Mesendoderm (in vitro differentiated cells): ENCODE measurements around the gene NECAB3.

Experiments used
- DNase-seq: peaks from one replicate; pipeline ENCODE4 v3.0.0; 2013
- H2AK5ac ChIP-seq: 2 replicates; pipeline ENCODE4 v1.6.1; 2013; ENCODE audit warnings: low read length, inconsistent platforms
- H2BK120ac ChIP-seq: 2 replicates; pipeline ENCODE4 v1.6.1; 2013; ENCODE audit warnings: low read depth, mild to moderate bottlenecking, low read length, moderate library complexity, mixed read lengths
- H2BK15ac ChIP-seq: replicated peaks from 2 replicates; pipeline ENCODE4 v1.6.1; 2013; ENCODE audit warnings: low read depth, mild to moderate bottlenecking, moderate library complexity
- H2BK5ac ChIP-seq: 2 replicates; pipeline ENCODE4 v1.6.1; 2013; ENCODE audit warnings: low read length, inconsistent platforms
- H3K18ac ChIP-seq: 2 replicates; pipeline ENCODE4 v1.6.1; 2013; ENCODE audit warnings: mild to moderate bottlenecking, low read length, mixed read lengths
- H3K23ac ChIP-seq: one replicate; pipeline ENCODE4 v1.6.1; 2013; ENCODE audit warnings: low read length
- H3K27ac ChIP-seq: 2 replicates; pipeline ENCODE4 v1.5.1; 2013; ENCODE audit warnings: low read depth, mild to moderate bottlenecking, inconsistent platforms, low read length, moderate library complexity
- H3K27me3 ChIP-seq: 2 replicates; pipeline ENCODE4 v1.6.1; 2013; ENCODE audit warnings: low read length, control low read depth, mild to moderate bottlenecking, inconsistent platforms; ENCODE audit not compliant: insufficient read depth, poor library complexity
- H3K36me3 ChIP-seq: 2 replicates; pipeline ENCODE4 v1.6.1; 2013; ENCODE audit warnings: low read length, inconsistent platforms; ENCODE audit not compliant: control insufficient read depth, insufficient read depth
- H3K4ac ChIP-seq: one replicate; pipeline ENCODE4 v1.6.1; 2013; ENCODE audit warnings: low read depth, mild to moderate bottlenecking, low read length, moderate library complexity
- H3K4me1 ChIP-seq: 2 replicates; pipeline ENCODE4 v1.6.1; 2013; ENCODE audit warnings: low read depth, low read length, inconsistent platforms; ENCODE audit not compliant: control insufficient read depth
- H3K4me2 ChIP-seq: 2 replicates; pipeline ENCODE4 v1.6.1; 2013; ENCODE audit warnings: low read length
- H3K4me3 ChIP-seq: 2 replicates; pipeline ENCODE4 v1.5.1; 2013; ENCODE audit warnings: mild to moderate bottlenecking, low read length
- H3K56ac ChIP-seq: one replicate; pipeline ENCODE4 v1.6.1; 2013; ENCODE audit warnings: low read length
- H3K79me1 ChIP-seq: 2 replicates; pipeline ENCODE4 v1.6.1; 2013; ENCODE audit warnings: low read length, inconsistent platforms
- H3K79me2 ChIP-seq: 2 replicates; pipeline ENCODE4 v1.6.1; 2013; ENCODE audit warnings: mild to moderate bottlenecking, low read length; ENCODE audit not compliant: control insufficient read depth, insufficient read depth
- H3K9ac ChIP-seq: 2 replicates; pipeline ENCODE4 v1.6.1; 2013; ENCODE audit warnings: low read length, inconsistent platforms
- H4K5ac ChIP-seq: one replicate; pipeline ENCODE4 v1.6.1; 2013; ENCODE audit warnings: low read length
- H4K8ac ChIP-seq: one replicate; pipeline ENCODE4 v1.6.1; 2013; ENCODE audit warnings: low read depth, mild to moderate bottlenecking, control low read depth, low read length, moderate library complexity
- WGBS: extraction: QIAGEN DNeasy Blood & Tissue Kit; methylation state at CpG from one replicate; pipeline ENCODE4 v1.1.7; 2013; ENCODE audit warnings: low lambda C conversion rate, missing lambda C conversion rate; ENCODE audit not compliant: insufficient coverage; ENCODE audit errors: extremely low coverage; 5-methylcytosine and 5-hydroxymethylcytosine counted together

The NECAB3 gene

DNA sequence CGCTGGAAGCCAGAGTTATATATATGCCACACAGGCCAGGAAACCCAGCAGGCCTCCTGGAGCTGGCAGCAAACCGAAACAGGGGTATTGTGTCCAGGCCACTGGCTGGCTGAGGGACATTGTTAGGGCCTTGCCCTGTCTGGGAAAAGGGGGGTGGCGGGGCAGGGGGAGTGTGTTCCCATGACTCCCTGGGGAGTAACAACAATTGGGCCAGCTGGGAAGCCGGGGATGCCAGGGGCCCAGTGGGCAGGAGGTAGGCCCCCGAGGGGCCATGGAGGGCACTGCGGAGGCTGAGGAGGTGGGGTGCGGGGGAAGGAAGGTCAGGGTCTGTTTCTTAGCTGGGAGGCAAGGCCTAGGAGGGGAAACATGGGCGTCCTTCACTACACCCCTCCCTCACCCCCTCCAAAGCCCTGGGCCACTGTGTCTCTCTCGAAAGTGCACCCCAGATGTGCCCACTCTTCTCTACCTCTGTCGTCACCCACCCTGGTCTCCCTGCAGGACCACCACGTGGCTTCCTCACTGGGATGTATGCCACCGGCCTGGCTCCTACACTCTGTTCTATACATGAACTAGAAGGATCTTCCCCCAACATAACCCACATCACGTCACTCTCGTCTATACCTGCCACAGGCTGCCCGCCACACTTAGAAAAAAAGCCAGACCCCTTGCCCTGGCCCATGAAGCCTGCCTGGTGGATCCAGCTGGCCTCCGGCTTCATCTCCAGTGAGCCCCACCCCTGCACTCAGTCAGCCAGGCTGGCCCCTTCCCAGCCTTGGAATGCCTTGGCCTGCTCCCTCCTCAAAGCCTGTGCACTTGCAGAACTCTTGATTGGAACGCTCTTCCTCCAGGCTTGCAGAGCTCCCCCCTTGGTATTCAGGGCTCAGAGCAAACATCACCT is 19.8 kb upstream of the NECAB3 start:
- Histone ChIP-seq H3K4me1 (no peaks in the 10 kb centered on the region), H4K8ac (no peak overlapping the region), H2BK120ac (no peak overlapping the region), H2BK5ac (no peak overlapping the region), H2AK5ac (no peak overlapping the region), H3K79me2 (no peaks in the 10 kb centered on the region), H3K4me3 (no peak overlapping the region), H3K27me3 (no peaks in the 10 kb centered on the region), H4K5ac (no peak overlapping the region), H3K18ac (no peak overlapping the region), H3K36me3 (no peaks in the 10 kb centered on the region), H3K4ac (no peak overlapping the region), H3K56ac (no peak overlapping the region), H3K27ac (no peak overlapping the region), H3K79me1 (no peaks in the 10 kb centered on the region), H3K23ac (no peak overlapping the region), H2BK15ac (no peak overlapping the region), H3K9ac (no peak overlapping the region), H3K4me2 (no peak overlapping the region)
- no peak for DNase-seq
- WGBS, result no CpG with 5 or more reads among the region's 17 CpGs

DNA sequence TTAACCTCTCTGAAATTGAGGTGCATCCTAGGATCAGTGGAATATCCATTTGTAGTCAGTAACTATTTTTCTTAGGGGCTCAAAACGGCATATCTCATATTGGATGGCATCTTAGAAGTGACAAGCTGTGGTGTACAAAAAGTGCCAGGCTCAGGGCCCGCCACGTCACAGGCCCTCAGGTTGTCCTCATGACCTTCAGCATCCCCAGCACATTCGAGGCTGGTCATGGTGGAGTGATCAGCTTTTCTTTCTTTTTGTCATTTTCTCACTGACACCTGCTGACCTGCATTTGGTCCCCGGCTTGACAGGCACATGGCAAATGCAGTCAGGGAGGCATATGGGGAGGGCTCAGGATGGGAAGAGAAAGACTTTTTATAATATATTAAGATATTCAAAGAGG is 19.1 kb upstream of the NECAB3 start:
- Histone ChIP-seq H3K79me1 (no peaks in the 10 kb centered on the region), H3K4me1 (no peaks in the 10 kb centered on the region), H3K9ac (no peak overlapping the region), H4K8ac (no peak overlapping the region), H3K79me2 (no peaks in the 10 kb centered on the region), H2BK120ac (no peak overlapping the region), H3K23ac (no peak overlapping the region), H3K36me3 (no peaks in the 10 kb centered on the region), H3K4ac (no peak overlapping the region), H2BK15ac (no peak overlapping the region), H3K4me2 (no peak overlapping the region), H3K27me3 (no peaks in the 10 kb centered on the region), H3K18ac (no peak overlapping the region), H2BK5ac (no peak overlapping the region), H2AK5ac (no peak overlapping the region), H3K4me3 (no peak overlapping the region), H3K56ac (no peak overlapping the region), H3K27ac (no peak overlapping the region), H4K5ac (no peak overlapping the region)
- no CpG with 5 or more reads among the region's 5 CpGs for WGBS
- no peak for DNase-seq

GRCh38 chr20:33689973-33690372 is 15.7 kb upstream of the NECAB3 start:
- no peak overlapping the region for H3K27ac ChIP-seq
- no CpG with 5 or more reads among the region's 4 CpGs for WGBS
- no peak for DNase-seq
- no peak overlapping the region for H3K56ac ChIP-seq
- H4K8ac ChIP-seq, result no peak overlapping the region
- no peaks in the 10 kb centered on the region for H3K79me1 ChIP-seq
- no peak overlapping the region for H3K4me2 ChIP-seq
- H3K36me3 ChIP-seq, result no peaks in the 10 kb centered on the region
- H2BK5ac ChIP-seq, result no peak overlapping the region
- H3K27me3 ChIP-seq, result no peaks in the 10 kb centered on the region
- peaks cover 5% of the 10 kb centered on the region for H3K4me1 ChIP-seq
- H3K4ac ChIP-seq, result no peak overlapping the region
- no peak overlapping the region for H3K18ac ChIP-seq
- no peak overlapping the region for H3K9ac ChIP-seq
- H3K23ac ChIP-seq, result no peak overlapping the region
- no peak overlapping the region for H4K5ac ChIP-seq
- H3K79me2 ChIP-seq, result peaks cover 7% of the 10 kb centered on the region
- H3K4me3 ChIP-seq, result no peak overlapping the region
- H2AK5ac ChIP-seq, result no peak overlapping the region
- no peak overlapping the region for H2BK120ac ChIP-seq
- no peak overlapping the region for H2BK15ac ChIP-seq

DNA sequence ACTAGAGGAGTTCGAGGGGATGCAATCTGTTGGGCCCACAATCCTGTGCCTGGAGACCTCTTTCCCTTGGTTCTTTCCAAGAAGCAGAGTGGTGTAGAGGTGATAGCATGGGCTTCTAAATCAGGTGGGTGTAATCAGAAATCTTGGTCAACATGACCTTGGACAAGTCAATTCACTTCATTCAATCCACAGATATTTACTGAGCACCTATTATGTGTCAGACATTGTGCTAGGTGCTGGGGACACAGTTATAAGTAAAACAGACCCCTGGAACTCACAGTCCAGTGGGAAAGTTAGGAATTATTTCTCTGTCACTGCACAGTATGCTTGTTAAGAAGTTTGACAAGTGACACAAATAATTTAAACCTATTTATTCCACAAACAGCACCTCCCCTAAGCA is 15.3 kb upstream of the NECAB3 start:
- Histone ChIP-seq H3K4me3 (no peak overlapping the region), H3K4ac (no peak overlapping the region), H3K4me2 (no peak overlapping the region), H2BK5ac (no peak overlapping the region), H3K27ac (no peak overlapping the region), H4K8ac (no peak overlapping the region), H2BK120ac (no peak overlapping the region), H3K18ac (no peak overlapping the region), H3K27me3 (no peaks in the 10 kb centered on the region), H3K9ac (no peak overlapping the region), H3K23ac (no peak overlapping the region), H3K79me1 (peaks cover 3% of the 10 kb centered on the region), H3K36me3 (no peaks in the 10 kb centered on the region), H3K79me2 (peaks cover 11% of the 10 kb centered on the region), H2AK5ac (no peak overlapping the region), H3K4me1 (peaks cover 7% of the 10 kb centered on the region), H3K56ac (no peak overlapping the region), H2BK15ac (no peak overlapping the region), H4K5ac (no peak overlapping the region)
- no peak for DNase-seq
- no CpG with 5 or more reads among the region's 1 CpG for WGBS

DNA sequence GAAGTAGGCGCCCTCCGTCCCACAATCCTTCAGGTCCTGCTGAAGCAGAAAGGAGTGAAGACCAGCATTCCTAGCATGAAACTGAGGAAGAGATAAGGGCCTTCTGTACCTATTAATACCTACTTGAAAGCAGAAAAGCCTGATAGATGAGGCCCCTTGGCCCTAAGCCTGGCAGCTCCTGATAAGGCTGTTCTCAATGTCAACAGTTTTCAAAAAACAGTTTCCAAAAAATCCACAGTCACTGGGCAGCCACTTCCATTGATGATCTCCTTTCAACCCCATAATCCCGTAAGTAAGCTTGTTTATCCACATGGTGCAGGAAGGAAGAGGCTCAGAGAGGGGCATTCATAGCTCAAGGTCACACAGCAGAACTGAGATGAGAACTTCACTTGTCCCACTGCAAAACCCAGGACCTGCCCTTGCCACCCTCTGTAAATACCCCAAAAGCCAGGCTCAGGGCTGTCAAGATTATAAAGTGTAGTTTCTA is 14.8 kb upstream of the NECAB3 start:
- Histone ChIP-seq H3K79me2 (peaks cover 16% of the 10 kb centered on the region), H3K9ac (no peak overlapping the region), H2BK5ac (no peak overlapping the region), H4K5ac (no peak overlapping the region), H2BK120ac (no peak overlapping the region), H2BK15ac (no peak overlapping the region), H3K18ac (no peak overlapping the region), H2AK5ac (no peak overlapping the region), H3K27me3 (no peaks in the 10 kb centered on the region), H3K56ac (no peak overlapping the region), H4K8ac (no peak overlapping the region), H3K79me1 (peaks cover 6% of the 10 kb centered on the region), H3K4me3 (no peak overlapping the region), H3K36me3 (no peaks in the 10 kb centered on the region), H3K4me2 (no peak overlapping the region), H3K23ac (no peak overlapping the region), H3K27ac (no peak overlapping the region), H3K4ac (no peak overlapping the region), H3K4me1 (peaks cover 7% of the 10 kb centered on the region)
- WGBS, result no CpG with 5 or more reads among the region's 3 CpGs
- no peak for DNase-seq
